Placental pericyte (primary cell): Measurements from ENCODE around the gene SIPA1. TPM values are rescaled to one million over a fixed set of nuclear protein-coding genes. Genes with fewer than 3 reads are reported as not detected.

ENCODE experiments used
- small RNA-seq: library from RNA; depleted of rRNA; stranded (forward); fragments of <200 nt; gene quantifications from one replicate; pipeline ENCODE3, GENCODE V24; 2012; ENCODE audit warnings: low replicate concordance
- total RNA-seq: library from RNA; depleted of rRNA; stranded (reverse); fragments of >200 nt; gene quantifications from 2 replicates; pipeline ENCODE4 v1.2.3, GENCODE V29; 2012

SIPA1 gene
- 20.8 and 72.3 TPM in 2 replicates for total RNA-seq

GRCh38 chr11:65637794-65638419, at the start of gene SIPA1:
SIPA1 (plus strand) TSS chr11:65638101; CDS start chr11:65640922, 2,821 bp downstream.

GRCh38 chr11:65595543-65596281, 42.2 kb upstream of the SIPA1 start, which contains the start of gene KCNK7:
KCNK7 (minus strand) TSS chr11:65595800; CDS start chr11:65595772, 28 bp downstream.

GRCh38 chr11:65615229-65615949, 22.5 kb upstream of the SIPA1 start, which contains the start of gene PCNX3:
PCNX3 (plus strand) TSS chr11:65615776; CDS start chr11:65616312, 536 bp downstream.

GRCh38 chr11:65662799-65663638, 25.1 kb downstream of the SIPA1 start, which contains the start of gene RELA:
RELA (minus strand) TSS chr11:65662916; CDS start chr11:65662832, 84 bp downstream.

Small RNAs within 50 kb of the gene (small RNA-seq; reads per million reads assigned to genes)
- gene MIR4489 = not detected
- gene MIR4690 = not detected
- not detected for gene RN7SL309P

Other genes with a start within 250 kb of the SIPA1 start
- gene NEAT1, start 215.3 kb upstream of the SIPA1 start, total RNA-seq = 307 and 308 TPM in 2 replicates
- 9,497 and 11,655 TPM in 2 replicates for gene MALAT1, start 139.1 kb upstream of the SIPA1 start, total RNA-seq
- gene SCYL1, start 113.0 kb upstream of the SIPA1 start, total RNA-seq = 154 and 186 TPM in 2 replicates
- gene LTBP3, start 79.7 kb upstream of the SIPA1 start, total RNA-seq = 26.2 and 55.6 TPM in 2 replicates
- gene ZNRD2, start 67.6 kb upstream of the SIPA1 start, total RNA-seq = 44.0 and 79.0 TPM in 2 replicates
- 15.1 and 48.8 TPM in 2 replicates for gene FAM89B, start 65.6 kb upstream of the SIPA1 start, total RNA-seq
- gene EHBP1L1, start 62.0 kb upstream of the SIPA1 start, total RNA-seq = 48.8 and 79.2 TPM in 2 replicates
- not detected in 2 replicates for gene KCNK7, start 42.3 kb upstream of the SIPA1 start, total RNA-seq
- gene MAP3K11, start 23.9 kb upstream of the SIPA1 start, total RNA-seq = 30.9 and 42.2 TPM in 2 replicates
- gene PCNX3, start 22.3 kb upstream of the SIPA1 start, total RNA-seq = 43.8 and 54.0 TPM in 2 replicates
- gene RELA, start 24.8 kb downstream of the SIPA1 start, total RNA-seq = 38.5 and 42.7 TPM in 2 replicates
- gene KAT5, start 74.2 kb downstream of the SIPA1 start, total RNA-seq = 51.8 and 60.2 TPM in 2 replicates
- 18.2 and 45.7 TPM in 2 replicates for gene RNASEH2C, start 82.7 kb downstream of the SIPA1 start, total RNA-seq
- gene AP5B1, start 142.9 kb downstream of the SIPA1 start, total RNA-seq = 14.0 and 17.0 TPM in 2 replicates
- not detected in 2 replicates for gene OVOL1, start 149.0 kb downstream of the SIPA1 start, total RNA-seq
- gene SNX32, start 195.9 kb downstream of the SIPA1 start, total RNA-seq = 0.44 TPM in 1 of 2 replicates, not detected in the other
- 1,011 and 1,285 TPM in 2 replicates for gene CFL1, start 220.1 kb downstream of the SIPA1 start, total RNA-seq
- 44.2 and 92.3 TPM in 2 replicates for gene MUS81, start 222.3 kb downstream of the SIPA1 start, total RNA-seq
- gene EFEMP2, start 234.7 kb downstream of the SIPA1 start, total RNA-seq = 69.9 and 112 TPM in 2 replicates
- gene CTSW, start 241.7 kb downstream of the SIPA1 start, total RNA-seq = not detected in 2 replicates